LNCAP (cell line): ENCODE results near the gene NADK2.

Experiments
- TF ChIP-seq, protein P1 (sequence below): fragments of 450-650 bp; IDR thresholded peaks from 2 replicates; pipeline ENCODE4 v1.5.1; 2017; ENCODE audit warnings: mild to moderate bottlenecking

NADK2 gene

DNA sequence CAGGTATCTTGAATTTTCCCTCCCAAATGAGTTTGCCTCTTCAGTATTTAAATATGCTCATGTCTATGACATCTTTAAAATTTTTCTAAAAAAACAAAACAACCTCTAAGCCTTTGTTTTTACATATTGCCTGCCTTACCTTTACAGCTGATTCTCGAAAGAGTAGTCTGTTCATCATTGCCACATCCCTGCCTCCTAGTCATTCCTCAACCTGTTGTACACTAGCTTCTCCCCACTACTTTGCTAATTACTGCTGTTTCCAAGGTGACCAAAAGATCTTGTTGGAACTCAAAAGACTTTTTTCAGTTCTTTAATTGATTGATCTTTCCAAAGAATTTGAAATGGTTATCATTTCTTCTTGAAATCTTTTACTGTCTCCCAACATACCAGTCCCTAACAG, 1.9 kb upstream of the NADK2 start:
- TF ChIP-seq, protein P1, sequence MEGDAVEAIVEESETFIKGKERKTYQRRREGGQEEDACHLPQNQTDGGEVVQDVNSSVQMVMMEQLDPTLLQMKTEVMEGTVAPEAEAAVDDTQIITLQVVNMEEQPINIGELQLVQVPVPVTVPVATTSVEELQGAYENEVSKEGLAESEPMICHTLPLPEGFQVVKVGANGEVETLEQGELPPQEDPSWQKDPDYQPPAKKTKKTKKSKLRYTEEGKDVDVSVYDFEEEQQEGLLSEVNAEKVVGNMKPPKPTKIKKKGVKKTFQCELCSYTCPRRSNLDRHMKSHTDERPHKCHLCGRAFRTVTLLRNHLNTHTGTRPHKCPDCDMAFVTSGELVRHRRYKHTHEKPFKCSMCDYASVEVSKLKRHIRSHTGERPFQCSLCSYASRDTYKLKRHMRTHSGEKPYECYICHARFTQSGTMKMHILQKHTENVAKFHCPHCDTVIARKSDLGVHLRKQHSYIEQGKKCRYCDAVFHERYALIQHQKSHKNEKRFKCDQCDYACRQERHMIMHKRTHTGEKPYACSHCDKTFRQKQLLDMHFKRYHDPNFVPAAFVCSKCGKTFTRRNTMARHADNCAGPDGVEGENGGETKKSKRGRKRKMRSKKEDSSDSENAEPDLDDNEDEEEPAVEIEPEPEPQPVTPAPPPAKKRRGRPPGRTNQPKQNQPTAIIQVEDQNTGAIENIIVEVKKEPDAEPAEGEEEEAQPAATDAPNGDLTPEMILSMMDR = no peak

GRCh38 chr5:36242534-36243485, 1.1 kb upstream of the NADK2 start:
- TF ChIP-seq, protein P1 = no peak

DNA sequence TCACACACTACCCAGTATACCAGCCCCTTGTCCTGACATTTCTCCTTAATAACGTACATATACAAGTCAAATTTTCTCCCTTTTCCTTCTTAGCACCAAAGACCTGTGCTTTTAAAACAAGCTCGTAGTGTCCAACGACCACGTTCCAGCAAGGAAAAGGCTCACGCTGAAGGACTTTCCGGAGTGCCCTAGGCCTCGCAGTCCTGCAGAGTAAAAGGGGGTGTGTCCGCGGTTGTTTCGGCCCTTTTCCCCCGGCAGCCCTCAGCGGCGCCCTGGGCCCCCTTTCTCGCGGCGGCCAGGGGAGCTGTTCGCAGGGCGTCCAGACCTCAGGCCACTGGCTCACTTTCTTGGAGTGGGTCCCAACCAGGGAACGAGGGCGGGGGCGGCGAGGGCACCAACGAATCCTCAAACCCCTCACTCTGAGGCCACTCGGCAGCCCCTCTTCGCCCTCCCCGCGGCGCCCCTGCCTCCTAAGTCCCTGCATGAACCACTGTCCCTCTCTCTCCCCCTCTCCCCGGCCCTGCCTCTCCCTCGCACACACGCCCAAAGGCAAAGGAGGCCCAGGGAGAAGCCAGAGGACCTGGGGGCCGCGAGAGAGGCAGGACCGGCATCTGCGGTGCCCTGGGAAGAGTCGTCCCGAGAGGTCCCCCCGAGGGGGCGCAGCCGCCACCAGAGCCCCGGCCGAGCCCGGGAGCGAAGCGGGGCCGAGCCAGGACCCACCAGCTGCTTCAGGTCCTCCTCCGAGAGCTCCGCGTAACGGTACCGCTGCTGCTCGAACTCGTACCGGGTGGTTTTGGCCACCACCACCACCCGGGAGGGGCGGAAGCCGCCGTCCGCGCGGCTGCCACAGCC, 720 bp downstream of the NADK2 start:
- TF ChIP-seq, protein P1 = no peak

DNA sequence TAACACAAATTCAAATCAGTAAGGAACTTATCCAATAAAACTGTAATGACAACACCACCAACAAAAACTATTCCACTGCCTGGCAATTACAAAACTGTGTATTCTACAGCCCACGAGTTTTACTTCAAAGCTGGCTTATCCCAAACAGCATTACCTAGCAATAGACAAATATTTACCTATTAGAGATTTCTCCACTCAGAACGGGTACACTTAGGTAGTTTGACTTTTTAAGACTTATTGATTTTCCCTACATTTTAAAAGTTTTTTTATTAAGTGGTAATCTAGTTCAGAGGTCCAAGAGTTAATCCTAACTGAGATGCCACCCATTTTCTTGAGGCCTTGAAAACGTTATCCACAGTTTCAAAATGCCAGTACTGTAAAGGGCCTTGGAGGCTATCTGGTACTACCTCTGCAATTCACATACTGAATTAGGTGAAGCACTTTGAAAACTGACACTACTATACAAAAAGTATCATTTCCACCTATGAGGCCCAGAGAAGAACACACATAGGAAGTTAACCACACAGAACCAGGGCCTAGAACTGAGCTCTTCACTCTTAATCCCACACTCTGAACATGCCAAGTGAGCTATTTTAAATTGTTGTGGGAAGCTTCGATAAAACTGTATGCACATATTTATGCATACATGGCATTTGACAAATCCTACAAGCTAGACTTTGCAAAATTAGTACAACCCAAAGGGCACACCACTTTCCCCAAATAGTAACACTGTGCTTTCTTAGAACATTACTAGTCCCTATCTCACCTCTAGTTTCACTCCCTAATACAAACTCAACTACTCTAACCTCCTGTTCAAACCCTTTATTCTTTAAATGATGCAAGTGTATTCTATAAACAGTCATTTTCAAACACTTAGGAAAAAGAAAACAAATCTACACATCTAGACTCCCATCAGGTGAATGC, 2.1 kb downstream of the NADK2 start:
- TF ChIP-seq, protein P1 = no peak

- TF ChIP-seq, protein P1 = no peak
Observed at GRCh38 chr5:36238502-36239295, 3.0 kb downstream of the NADK2 start.

- TF ChIP-seq, protein P1 = no peak
Observed at GRCh38 chr5:36237751-36238150, 4.0 kb downstream of the NADK2 start.
